Measurements from ENCODE around the gene CACNA1C. TPM values are rescaled to one million over a fixed set of nuclear protein-coding genes. Genes with fewer than 3 reads are reported as not detected.
A peak's percentile ranks its signal among the peaks of the same experiment; 100 is the strongest.

CACNA1C gene
- total and polyA plus RNA-seq, 10 of the 15 experiments (the other 5 are each of a cell fraction or from before 2014, with no cell fraction given), result under 0.01 to 0.15 (median 0.09) TPM; not detected in 5

- no peak for TF ChIP-seq ZBTB40 (IDR thresholded peaks at IDR 0.05; ENCODE audit: borderline replicate concordance)
- no peak for TF ChIP-seq ZNF24 (IDR thresholded peaks at IDR 0.05)
- TF ChIP-seq, protein P1, sequence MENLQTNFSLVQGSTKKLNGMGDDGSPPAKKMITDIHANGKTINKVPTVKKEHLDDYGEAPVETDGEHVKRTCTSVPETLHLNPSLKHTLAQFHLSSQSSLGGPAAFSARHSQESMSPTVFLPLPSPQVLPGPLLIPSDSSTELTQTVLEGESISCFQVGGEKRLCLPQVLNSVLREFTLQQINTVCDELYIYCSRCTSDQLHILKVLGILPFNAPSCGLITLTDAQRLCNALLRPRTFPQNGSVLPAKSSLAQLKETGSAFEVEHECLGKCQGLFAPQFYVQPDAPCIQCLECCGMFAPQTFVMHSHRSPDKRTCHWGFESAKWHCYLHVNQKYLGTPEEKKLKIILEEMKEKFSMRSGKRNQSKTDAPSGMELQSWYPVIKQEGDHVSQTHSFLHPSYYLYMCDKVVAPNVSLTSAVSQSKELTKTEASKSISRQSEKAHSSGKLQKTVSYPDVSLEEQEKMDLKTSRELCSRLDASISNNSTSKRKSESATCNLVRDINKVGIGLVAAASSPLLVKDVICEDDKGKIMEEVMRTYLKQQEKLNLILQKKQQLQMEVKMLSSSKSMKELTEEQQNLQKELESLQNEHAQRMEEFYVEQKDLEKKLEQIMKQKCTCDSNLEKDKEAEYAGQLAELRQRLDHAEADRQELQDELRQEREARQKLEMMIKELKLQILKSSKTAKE (IDR thresholded peaks at IDR 0.05; ENCODE audit: low read depth, poor library complexity, severe bottlenecking), result no peak
- TF ChIP-seq FOXK2 (IDR thresholded peaks at IDR 0.05), result no peak
- TF ChIP-seq, protein P2, sequence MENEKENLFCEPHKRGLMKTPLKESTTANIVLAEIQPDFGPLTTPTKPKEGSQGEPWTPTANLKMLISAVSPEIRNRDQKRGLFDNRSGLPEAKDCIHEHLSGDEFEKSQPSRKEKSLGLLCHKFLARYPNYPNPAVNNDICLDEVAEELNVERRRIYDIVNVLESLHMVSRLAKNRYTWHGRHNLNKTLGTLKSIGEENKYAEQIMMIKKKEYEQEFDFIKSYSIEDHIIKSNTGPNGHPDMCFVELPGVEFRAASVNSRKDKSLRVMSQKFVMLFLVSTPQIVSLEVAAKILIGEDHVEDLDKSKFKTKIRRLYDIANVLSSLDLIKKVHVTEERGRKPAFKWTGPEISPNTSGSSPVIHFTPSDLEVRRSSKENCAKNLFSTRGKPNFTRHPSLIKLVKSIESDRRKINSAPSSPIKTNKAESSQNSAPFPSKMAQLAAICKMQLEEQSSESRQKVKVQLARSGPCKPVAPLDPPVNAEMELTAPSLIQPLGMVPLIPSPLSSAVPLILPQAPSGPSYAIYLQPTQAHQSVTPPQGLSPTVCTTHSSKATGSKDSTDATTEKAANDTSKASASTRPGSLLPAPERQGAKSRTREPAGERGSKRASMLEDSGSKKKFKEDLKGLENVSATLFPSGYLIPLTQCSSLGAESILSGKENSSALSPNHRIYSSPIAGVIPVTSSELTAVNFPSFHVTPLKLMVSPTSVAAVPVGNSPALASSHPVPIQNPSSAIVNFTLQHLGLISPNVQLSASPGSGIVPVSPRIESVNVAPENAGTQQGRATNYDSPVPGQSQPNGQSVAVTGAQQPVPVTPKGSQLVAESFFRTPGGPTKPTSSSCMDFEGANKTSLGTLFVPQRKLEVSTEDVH (IDR thresholded peaks at IDR 0.05; ENCODE audit: low read depth, partially characterized antibody), result no peak
- no peak for TF ChIP-seq RELA (IDR thresholded peaks at IDR 0.05; ENCODE audit: borderline replicate concordance, partially characterized antibody)
- TF ChIP-seq, protein P3, sequence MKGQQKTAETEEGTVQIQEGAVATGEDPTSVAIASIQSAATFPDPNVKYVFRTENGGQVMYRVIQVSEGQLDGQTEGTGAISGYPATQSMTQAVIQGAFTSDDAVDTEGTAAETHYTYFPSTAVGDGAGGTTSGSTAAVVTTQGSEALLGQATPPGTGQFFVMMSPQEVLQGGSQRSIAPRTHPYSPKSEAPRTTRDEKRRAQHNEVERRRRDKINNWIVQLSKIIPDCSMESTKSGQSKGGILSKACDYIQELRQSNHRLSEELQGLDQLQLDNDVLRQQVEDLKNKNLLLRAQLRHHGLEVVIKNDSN (IDR thresholded peaks at IDR 0.05; ENCODE audit: borderline replicate concordance, extremely low read length, insufficient read depth, low read depth, low read length), result no peak
- no peak for TF ChIP-seq ZBTB33 (IDR thresholded peaks at IDR 0.05)
- TF ChIP-seq NFIC (IDR thresholded peaks at IDR 0.05; ENCODE audit: low read depth, low read length), result no peak
- 0 out of 2 replicates have a peak, but pooled peaks have one; percentile 36 for TF ChIP-seq MYB (IDR thresholded peaks at IDR 0.05; ENCODE audit: borderline replicate concordance, low read depth, low read length)
- TF ChIP-seq CEBPB (IDR thresholded peaks at IDR 0.05; ENCODE audit: borderline replicate concordance in 1 of 2, low read depth in 2 of 2, low read length in 2 of 2), result no peak
- TF ChIP-seq IRF4 (IDR thresholded peaks at IDR 0.05; ENCODE audit: low read depth, low read length), result no peak
- TF ChIP-seq NR2C1 (IDR thresholded peaks at IDR 0.05), result no peak; the same call in 1 of the 2 replicates
- no peak for TF ChIP-seq SRF (IDR thresholded peaks at IDR 0.05; ENCODE audit: low read depth in 2 of 2, low read length in 2 of 2)
- no peak for TF ChIP-seq TBL1XR1 (IDR thresholded peaks at IDR 0.05; ENCODE audit: low read depth, low read length)
- peak; percentile 66 for TF ChIP-seq DPF2 (IDR thresholded peaks at IDR 0.05)
- TF ChIP-seq ESRRA (IDR thresholded peaks at IDR 0.05; ENCODE audit: low read length), result no peak
These were observed 18.0 kb upstream of the CACNA1C start (continued) for GRCh38 chr12:2034633-2035430.

Measured in GM12878 (cell line).